ENCODE results near the gene SHB.

The SHB gene

DNA sequence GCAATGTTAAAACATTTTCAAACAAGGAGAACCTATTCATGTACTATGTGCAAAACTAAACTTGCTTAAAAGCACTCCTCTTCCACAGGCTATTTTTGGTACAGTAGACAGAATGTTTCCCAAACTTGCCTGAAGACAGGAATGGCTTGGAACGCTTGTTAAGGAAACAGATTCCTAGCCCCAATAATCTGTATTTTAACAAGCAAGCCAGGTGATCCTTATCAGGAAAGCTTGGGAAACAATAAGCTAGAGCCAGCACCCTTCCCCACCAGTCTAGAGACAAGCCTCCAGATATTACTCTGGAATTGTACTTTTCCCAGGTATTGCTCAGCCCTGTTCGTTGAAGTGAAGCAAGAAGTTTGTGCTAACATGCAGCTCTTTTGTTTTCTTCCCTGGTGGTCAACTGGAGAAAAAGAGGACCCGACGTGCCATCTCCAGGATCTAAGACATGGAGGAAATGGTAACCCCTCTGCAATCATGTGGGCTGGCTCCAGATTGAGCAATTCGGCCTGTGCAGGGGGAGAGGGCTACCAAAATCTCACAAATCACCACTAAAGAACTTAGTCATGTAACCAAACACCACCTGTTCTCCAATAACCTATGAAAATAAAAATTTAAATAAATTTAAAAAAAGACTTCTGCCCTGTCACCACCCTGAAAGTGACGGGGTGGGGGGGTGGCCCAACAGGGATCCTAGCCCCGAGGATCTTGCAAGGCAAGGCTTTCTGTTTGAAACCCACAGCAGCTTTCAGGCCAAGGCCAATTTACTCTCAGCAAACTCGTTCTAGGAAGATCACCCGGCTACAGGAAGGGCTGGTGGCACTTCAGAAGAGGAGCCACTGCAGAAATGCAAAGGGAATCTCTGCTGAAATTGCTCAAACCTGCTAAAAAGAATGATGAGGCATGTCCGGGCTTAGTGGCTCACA lies 48.6 kb downstream of the SHB start:
- no peak for DNase-seq

DNA sequence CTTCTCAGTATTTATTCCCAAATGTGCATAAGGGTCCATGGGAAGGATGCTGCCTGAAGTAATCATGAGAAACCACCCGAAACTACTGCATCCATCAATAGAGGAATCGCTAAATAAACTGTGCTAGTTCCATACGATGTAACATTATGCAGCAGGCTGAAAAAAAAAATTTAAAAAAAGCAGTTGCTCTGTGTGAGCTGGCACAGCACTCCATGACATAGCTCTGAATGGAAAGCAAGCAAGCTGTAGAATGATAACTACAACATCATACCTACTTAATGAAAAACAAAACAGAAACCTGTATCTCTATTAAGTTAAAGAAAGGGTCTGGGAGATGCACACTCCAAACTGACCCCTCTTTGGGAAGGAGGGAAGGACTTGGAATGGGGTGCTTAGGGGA lies 49.3 kb downstream of the SHB start:
- no peak for DNase-seq

DNA sequence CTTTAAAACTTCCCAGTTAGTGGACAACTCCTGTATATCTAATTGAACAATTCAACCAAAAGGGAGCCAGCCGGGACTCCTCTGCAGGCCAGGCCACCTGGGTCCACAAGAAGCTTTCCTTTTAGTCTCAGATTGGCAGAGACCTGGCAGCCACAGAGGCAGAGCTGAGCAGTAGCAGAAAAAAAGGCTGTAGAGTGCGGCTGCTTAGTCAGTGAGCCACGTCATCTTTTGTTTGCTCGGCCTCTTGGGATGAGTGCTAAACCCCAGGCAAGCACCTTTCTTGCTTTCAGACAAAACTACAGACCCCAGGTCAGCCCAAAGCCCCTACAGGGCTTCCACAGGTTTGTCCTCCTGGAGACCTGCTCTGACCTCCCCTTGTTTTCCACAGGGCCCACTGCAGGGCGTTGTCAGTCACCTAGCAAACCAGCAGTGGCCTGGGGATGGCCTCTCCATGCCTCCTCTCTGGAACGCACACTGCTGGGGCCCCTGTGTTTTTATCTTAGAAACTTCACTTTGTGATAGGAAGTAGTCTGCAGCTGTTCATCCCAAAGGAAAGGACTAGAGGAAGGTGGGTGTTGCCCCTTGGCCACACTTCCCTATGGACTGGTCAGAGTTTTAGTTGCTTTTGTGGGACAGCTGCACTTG lies 49.9 kb downstream of the SHB start:
- DNase-seq = no peak

DNA sequence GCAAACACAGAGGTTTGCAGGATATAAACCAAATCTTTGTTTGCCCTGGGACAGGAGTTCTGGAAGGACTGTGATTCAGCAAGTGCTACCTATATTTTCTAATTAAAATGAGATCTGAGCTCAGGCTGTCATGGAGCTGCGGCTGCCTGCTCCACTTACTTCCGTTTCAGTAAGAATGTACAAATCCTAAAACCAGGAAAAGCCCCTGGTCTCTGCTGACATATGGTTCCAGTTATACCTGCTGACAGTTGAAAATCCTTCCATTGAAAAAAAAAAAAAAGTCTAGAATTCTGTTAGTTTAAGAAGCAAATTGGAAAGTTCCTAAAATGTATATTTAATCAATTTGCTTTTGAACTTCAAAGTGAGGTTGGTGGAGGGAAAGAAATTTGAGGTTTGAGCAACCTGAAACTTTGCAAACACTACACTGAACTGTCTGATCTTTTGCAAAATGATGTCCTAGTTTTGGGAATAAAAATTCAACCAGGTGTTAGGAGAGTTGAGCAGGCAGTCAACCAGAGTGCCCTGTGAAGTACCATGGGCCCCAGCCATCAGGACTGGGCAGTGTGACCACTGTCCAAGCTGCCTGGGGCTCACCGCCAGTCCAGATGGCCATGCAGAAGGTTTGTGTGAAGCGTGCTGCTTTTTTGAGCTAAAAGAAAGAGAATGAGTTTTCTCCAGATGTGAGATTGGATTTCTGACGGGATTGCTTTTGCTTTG lies 50.6 kb downstream of the SHB start:
- DNase-seq = no peak

DNA sequence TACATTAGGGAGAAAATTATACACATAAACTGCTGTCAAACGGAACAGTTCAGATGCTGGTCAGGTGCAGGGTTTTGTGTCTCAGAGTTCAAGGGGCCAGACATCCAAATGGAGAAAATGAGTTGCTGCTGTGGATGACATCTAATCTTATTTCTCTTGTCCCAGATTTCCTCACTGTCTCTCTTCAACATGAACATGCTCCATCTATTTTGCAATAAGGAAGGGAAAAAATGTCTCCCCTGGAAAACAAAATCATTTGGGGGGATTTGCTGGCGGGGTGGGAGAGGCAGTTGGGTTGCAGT lies 51.2 kb downstream of the SHB start:
- no peak for DNase-seq

DNA sequence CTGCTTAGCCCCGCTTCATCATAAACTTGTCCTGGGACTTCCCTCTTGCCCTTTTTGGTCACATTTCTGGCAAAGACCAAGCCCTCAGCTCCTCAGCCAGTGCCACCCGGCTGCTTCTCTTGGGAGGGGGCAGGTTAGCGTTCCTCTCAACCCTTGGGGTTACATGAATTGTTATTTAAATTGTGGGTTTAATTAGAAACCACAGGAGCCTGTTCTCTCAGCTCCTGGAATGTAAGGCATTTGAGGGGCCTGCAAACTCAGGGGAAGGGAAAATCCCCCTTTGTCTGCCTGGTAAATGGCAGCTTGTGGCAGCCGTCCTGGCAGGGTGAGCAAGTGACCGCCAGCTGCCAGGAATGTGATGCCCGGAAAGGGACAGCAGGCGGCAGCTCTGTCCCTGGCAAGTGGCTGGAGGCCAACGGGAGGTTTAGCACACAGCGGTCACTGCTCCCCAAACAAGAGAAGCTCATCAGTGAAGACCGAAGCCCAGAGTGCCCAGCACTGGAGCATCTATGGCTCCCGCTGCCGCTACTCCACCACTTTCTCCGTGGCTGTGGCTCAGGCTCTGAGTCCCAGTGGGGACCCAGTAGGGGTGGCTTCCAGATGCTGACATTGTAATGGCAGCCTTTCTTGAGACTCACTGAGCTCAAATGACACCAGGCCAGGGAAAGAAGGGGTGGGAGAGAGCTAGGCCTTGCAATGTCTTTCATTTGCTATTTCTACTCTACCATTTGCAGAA lies 51.7 kb downstream of the SHB start:
- DNase-seq = no peak

DNA sequence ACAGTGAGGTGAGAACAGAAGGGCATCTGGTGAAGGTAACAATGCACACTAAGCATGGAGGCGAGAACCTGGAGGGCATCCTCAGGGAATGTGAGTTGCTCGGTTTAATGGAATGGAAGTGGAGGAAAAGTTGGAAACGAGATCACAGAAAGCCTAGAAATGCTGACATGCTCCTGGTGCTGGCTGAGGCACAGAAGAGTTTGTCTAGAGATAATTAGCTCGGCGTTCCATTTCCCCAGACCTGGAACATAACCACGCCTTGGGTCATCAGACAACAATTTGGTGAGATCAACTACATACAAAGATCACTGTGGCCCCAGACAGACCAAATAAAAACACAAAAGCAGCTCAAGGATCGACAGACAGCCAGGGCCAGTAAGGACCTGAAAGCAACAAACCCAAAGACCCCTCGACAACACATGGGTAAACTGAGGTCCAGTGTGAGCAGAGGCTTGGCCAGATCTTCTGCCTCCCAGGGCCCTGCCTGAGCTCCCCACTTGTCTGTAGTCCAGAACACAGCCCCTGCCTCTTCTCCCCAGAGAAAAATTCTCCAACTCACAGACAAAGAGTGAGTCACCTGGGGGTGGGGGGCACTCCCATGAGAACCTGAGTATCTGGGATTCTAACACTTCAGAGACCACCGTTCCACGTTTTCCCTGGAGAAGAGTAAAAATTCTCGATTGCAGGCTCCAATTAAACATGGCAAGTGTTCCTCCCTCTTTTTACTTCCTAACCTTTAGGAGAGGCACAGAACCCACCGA lies 52.5 kb downstream of the SHB start:
- DNase-seq = no peak

DNA sequence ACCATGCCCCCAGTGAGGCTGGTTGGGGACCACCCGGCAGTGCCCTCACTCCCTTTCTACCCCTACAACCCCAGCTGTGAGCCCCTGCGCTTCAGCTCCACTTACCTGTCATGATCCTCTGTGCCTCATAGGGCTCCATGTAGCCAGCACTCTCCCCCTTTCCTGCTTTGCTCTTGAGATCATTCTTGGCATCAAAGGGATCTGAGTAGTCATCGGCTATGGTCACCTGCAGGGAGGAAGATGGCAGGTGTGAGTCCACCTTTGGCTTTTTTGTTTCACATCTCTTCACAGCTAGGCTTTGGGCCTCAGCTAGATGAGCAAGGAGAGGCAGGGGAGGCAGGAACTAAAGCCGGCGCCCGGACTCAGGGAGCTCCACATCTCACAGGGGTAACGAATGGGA lies 53.1 kb downstream of the SHB start:
- no peak for DNase-seq

DNA sequence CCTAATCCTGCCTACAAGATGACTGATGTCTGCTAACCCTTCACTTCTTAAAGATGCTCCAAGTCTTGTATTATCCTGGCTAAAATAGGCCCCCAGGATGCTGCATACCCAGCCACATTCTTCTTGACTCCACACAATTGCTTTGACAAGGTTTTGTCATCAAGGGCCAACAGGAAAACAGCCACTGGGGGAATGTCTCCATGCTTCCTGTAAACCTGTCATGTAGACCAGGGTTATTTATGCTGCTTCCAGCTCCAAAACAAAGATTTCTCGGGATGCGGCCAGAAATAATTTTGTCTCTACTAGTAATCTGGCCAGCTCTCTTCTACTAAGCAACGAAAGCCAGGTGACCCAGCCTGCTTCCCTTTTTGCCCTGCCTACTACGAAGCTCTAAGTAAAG lies 53.8 kb downstream of the SHB start:
- no peak for DNase-seq

DNA sequence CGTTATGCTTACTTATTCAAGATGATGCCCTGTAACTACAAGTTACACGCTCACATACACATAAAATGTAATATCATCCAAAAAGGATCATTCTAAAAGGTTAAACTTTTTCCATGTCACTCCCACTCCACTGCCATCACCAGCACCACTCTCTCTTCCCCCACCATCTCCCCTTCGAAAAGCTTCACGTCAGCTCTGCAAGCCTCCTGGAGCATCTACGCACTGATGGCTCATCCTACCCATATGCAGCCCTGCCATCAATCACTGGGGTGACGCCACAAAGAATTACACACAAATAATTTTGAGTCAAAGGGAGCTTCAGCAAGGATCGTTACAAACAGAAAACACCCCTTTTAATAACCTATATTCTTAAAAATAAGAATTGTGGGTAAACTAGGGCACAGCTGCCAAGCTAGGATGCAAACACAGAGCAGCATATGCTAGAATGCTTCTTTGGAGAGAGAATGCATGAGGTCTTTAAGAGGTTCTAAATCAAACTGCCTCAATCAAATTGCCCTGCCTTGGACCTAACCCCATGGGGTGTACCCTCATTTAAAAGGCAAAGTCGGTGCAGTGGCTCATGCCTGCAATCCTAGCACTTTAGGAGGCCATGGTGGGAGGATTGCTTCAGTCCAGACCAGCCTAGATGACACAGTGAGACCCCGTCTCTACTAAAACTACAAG lies 56.1 kb downstream of the SHB start:
- DNase-seq = no peak

DNA sequence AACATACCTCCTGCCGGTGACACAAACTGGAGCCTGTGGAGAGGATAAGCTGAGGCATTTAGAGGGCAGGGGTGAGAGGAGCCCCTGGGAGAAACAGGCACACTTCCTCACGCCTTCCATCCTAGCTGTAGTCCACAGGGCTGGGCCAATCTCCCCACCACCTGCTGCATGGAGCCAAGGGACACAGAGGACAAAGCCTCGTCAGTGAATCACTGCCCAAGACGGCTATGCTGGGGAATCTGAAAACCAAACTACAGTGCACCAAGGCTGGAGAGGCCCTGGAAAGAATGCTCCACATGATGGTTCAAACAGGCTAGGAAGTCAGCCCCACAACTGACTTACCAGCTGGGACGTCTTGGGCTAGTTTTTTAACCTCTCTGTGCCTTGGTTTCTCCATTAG lies 57.0 kb downstream of the SHB start:
- DNase-seq = no peak

DNA sequence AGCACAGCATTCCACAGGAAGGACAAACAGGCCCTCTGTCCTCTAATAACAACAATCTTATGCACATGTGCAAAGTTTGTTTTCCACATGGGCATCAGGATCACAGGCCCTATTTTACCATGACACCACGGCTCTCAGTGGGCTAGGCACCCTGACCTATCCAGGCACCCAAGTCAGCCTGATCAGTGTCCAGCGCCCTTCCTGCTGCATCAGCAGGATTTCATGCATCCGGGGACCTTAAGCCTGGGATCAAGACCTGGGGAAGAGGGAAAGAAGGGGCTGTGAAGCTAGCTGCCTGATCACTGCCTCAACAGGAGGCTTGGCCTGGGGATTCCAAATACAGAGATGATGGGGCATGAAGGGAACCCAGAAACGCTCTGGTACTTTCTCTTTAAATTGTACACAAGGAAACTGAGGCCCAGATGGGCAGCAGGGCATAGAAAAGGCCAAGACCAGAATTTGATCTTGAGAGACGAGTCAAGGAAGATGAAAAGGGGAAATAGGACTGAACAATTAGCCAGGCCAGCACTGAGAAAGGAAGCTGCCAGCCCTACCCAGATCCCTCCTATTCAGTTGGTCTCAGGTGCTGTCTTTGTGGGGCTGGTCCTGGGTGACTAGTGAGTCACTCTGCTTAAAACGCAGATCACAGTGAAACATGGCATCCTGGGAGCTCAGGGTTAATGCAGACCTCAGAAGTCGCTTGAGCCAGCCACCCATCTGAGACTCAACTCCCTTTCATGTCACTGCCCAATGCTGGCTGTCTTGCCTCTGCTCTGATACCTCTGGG lies 57.9 kb downstream of the SHB start:
- no peak for DNase-seq

DNA sequence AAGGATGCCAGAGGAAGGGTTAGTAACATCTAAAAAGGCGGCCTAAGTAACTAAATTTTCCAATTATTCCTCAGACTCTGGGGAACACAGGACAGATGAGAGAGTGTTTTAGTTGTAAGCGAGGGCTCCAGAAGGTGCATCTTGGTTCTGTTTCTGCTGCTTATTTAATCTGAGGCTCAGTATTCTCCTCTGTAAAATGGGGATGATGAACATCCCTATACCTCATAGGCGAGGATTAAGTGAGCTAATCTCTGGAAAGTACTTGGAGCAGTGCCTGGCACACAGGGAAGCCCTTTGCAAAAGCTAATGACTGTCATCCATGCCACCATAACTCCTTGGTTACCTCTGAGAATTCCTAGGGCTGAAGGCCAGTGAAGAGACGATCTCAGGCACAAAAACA lies 59.0 kb downstream of the SHB start:
- no peak for DNase-seq

DNA sequence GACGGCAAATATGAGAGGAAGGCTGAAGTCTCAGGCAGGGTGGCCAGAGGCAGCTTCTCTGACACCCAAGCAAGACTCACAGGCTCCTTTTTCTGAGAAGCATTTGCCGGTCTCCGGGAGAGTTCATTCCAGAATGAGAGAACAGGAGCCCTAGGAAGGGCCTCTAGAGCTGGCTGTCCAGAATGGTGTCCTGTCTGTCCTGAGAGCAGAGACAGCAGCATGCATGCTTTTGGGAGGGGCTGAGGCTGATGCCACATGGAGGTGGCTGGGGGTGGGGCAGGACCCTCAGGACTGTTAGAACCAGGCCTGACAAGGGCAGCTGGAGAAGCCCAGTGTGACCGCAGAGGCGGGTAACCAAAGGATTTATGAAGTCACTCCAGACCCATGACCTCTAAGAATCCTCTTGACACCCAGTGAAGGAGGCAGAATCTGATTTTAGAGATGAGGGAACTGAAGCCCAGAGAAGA lies 60.0 kb downstream of the SHB start:
- no peak for DNase-seq

DNA sequence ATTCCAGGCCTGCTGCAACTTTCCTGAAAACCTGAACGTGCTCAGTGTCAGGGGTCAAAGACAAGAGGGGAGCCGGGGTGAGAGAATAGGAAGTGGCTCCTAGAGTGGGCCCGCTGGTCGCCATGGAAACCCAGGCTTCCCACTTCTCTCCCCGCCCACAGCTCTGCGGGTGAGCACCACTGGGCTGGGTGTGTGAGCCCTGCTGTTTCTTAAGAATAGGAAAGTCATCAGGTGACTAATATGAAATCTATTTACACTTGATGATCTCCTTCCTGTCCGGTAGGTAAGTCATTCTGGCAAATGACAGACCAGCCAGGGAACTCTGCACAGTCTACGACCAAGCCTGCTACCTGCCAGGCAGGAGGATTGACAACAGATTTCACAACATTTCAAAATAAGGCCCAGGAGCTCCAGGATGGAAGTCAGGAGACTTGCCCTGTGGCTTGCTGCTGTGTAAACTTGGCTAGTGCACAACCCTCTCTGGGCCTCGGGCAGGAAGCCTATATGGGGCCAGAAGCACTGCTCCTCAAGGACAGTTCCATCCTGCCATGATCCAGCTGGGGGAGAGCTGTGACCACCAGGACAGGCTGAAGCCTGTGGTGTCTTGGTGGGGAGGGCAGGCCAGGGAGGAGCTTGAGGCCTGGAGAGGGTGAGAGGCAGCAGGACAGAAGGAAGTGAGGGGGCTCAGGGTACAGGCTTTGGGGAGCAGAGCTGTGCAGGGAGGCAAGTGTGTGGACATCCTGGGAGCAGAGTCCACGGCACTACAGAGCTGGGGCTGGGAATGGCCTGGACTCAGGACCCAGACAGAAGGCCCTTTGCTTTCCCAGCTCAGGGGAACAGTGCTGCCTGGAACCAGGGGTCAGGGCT lies 60.6 kb downstream of the SHB start:
- DNase-seq = peak; percentile 86

DNA sequence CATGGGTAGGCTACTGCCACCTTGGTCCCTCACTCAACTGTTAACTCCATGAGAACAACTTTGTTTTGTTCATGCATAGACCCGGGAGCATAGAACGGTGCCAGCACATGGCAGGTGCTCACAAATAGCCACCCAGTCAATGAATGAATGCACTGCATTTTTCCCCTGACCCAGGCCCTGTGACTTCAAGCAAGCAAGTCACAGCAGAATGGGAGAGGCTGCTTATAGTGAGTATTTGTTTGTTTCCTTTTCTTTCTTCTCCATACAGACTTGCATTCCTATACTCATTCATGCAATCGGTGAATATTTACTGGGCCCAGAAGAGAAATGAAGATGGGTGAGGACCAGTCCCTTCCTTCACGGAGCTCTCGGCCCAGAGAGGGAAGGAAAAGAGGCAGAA lies 62.0 kb downstream of the SHB start:
- no peak for DNase-seq

DNA sequence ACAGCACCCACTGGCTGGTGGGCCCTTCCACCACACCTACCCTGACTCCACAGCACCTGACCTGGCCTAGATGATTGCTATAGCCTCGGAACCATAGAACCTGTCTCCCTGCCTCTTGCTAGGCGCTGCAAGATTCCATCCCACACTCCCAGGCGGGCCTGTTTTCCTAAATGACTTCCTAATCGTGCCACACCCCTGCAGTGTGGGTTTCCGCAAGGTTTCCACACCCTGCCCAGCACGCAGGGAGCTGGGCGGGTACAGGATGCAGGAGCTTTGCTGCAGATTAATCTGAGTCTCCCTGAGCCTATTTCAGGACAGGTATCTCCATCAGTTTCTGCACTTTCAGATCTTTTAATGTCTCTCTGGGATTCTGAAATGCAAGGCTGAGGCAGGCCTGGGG lies 62.9 kb downstream of the SHB start:
- no peak for DNase-seq

DNA sequence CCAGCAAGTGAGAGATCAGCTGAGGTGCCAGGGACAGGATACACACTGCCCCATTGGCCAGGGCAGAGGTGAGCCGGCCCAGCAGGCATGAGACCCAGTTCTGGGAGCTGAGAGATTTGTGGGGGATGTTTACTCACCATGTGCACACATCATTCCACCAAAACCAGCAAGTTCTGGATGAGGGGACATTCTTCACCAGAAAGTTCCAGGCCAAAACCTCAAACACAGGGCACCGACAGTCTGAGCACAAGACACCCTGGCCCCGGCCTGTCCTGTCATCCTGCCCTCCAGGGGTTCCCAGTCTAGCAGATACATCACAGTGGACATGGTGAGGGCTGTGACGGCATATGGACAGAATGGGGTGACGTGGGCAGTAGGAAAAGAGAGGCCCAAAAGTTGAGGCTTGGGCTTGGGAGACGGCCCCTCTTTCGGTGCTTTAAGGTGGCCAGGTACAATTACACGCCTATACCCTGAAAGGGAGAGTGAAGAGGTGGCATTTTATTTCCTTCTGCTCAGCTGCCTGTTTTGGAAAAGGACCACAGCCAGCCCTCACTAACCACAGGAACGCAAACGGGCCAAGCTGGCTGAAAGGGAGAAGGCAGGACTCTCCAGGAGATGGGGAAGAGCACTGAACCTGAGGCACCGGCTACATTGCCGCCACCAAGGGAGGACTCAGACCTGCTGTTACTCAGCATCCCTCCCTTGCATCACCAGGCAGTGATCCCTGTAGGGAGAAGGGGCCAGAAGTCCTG lies 64.0 kb downstream of the SHB start:
- DNase-seq = no peak
